K562 (cell line): ENCODE results near the gene ZNF17. TPM values are rescaled to one million over a fixed set of nuclear protein-coding genes. Genes with fewer than 3 reads are reported as not detected.
A peak's percentile ranks its signal among the peaks of the same experiment; 100 is the strongest.

Experiments used
- CCNT2 ChIP-seq: IDR thresholded peaks from 2 replicates; pipeline ENCODE4 v1.6.1; 2011; ENCODE audit warnings: borderline replicate concordance, low read depth, mild to moderate bottlenecking, moderate library complexity, mixed read lengths, low read length; ENCODE audit not compliant: insufficient read length; ENCODE audit errors: extremely low read depth
- CHD1 ChIP-seq: fragments of 200-600 bp; sonication (generic); IDR thresholded peaks from one replicate; pipeline ENCODE4 v1.6.1; 2012; ENCODE audit warnings: mild to moderate bottlenecking, moderate library complexity, low read length, inconsistent platforms
- ELF4 ChIP-seq: fragments of 450-650 bp; formaldehyde crosslinking; IDR thresholded peaks from 2 replicates; pipeline ENCODE4 v1.4.0; 2022; ENCODE audit warnings: missing genetic modification characterization
- FOXJ2 ChIP-seq: fragments of 200-800 bp; sonication (Bioruptor generic); IDR thresholded peaks from 2 replicates; pipeline ENCODE4 v1.6.1; 2016; ENCODE audit warnings: missing genetic modification characterization, missing compliant biosample characterization
- MAFK ChIP-seq: IDR thresholded peaks from 2 replicates; pipeline ENCODE4 v1.6.1; 2011; ENCODE audit warnings: low read length, improper control_type of control experiment
- MTF1 ChIP-seq: fragments of 250-450 bp; sonication (Bioruptor Pico); IDR thresholded peaks from 2 replicates; pipeline ENCODE4 v1.9.0; 2021; ENCODE audit warnings: moderate library complexity, mild to moderate bottlenecking, inconsistent platforms, borderline replicate concordance
- PHB ChIP-seq: fragments of 250-450 bp; sonication (Bioruptor Pico); IDR thresholded peaks from 2 replicates; pipeline ENCODE4 v1.5.0; 2021
- SPI1 ChIP-seq: IDR thresholded peaks from 2 replicates; pipeline ENCODE4 v1.6.1; 2011; ENCODE audit warnings: low read depth, low read length, control low read depth, borderline replicate concordance
- TAF7 ChIP-seq: fragments of 450-650 bp; IDR thresholded peaks from 2 replicates; pipeline ENCODE4 v1.6.1; 2016; ENCODE audit warnings: missing genetic modification characterization, missing compliant biosample characterization
- ZKSCAN3 ChIP-seq: fragments of 250-450 bp; sonication (Bioruptor Pico); IDR thresholded peaks from 2 replicates; pipeline ENCODE4 v1.4.0; 2020
- ZNF134 ChIP-seq: fragments of 250-450 bp; sonication (Bioruptor Pico); conservative IDR thresholded peaks from 2 replicates; pipeline ENCODE4 v1.4.0; 2020
- polyA plus RNA-seq, 8 experiments: library from polyadenylated mRNA; depleted of rRNA in 4 of 8; stranded (reverse) in 5 of 8; unstranded in 3 of 8; fragments of >200 nt; fragmentation: Nextera tagmentation in 2 of 8; fragmentation: Illumina TruSeq in 1 of 8; extraction: Ambion mirVana in 2 of 8; extraction: Trizol in 1 of 8; gene quantifications; 2 replicates each; pipeline versions ENCODE4 v1.2.1 to v1.2.3, GENCODE V29; 2011 to 2014; ENCODE audit warnings: inconsistent platforms in 1 of 8, missing spikeins in 1 of 8
- total RNA-seq, 7 experiments: library from RNA; depleted of rRNA in 6 of 7; stranded (reverse); fragments of >200 nt in 6 of 7; fragmentation: Illumina TruSeq in 2 of 7; extraction: Trizol in 2 of 7; gene quantifications; 2 replicates each; pipeline versions ENCODE4 v1.2.1 to v1.2.3, GENCODE V29; 2011 to 2021; ENCODE audit warnings: low replicate concordance in 1 of 7
- TF ChIP-seq, protein P1 (sequence below): fragments of 250-450 bp; sonication (Bioruptor Pico); IDR thresholded peaks from 2 replicates; pipeline ENCODE4 v1.8.0; 2021; ENCODE audit warnings: moderate library complexity, mild to moderate bottlenecking, inconsistent platforms
- TF ChIP-seq, protein P2 (sequence below): fragments of 450-650 bp; IDR thresholded peaks from 2 replicates; pipeline ENCODE4 v1.6.1; 2016; ENCODE audit warnings: antibody characterized with exemption
- TF ChIP-seq, protein P3 (sequence below): IDR thresholded peaks from 3 replicates; pipeline ENCODE4 v1.6.1; 2011; ENCODE audit warnings: borderline replicate concordance, mild to moderate bottlenecking, moderate library complexity; ENCODE audit not compliant: insufficient read length; ENCODE audit errors: extremely low read depth
- TF ChIP-seq, protein P4 (sequence below): fragments of 450-650 bp; IDR thresholded peaks from 2 replicates; pipeline ENCODE4 v1.6.1; 2016; ENCODE audit warnings: low read depth

Gene ZNF17
- total and polyA plus RNA-seq, 9 of the 15 experiments (the other 6 are each of a cell fraction or from before 2014, with no cell fraction given) = 5.3 to 8.6 (median 6.5) TPM

DNA sequence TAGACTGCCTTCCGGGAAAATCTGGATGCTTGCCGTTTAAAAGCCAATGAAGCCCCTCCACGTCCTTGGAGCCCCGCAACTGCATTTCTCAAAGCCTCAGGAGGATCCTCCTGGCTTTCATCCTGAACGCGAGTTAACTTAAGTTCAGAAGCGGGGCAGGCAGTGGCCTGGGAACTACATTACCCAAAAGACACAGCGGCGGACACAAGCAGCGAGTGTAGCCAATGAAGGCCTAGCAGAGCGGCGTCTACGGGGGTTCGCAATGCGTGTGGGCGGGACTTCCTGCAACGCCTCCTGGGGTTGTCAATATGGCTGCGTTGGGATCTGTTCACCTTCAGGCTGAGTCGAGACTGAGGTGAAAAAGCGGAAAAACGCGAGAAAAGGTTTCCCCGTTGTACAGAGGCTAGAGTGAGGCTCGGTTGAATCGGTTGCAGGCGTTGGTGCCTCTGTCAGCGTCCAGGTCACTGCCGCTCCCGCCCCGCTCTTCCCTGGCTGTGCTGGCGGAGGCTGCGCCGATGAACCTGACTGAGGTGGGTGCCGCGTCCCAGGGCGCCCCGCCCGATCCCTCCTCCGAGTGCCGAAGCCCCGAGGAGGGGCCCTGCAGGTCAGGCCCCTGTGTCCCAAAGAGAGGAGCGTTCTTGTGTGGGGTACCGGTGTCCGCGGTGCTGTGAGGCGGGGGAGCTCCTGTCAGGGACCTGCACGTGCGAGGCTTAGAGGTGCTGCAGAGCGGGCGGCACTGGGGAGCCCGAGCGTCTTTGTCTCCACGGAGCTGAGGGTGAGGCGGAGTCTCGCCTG, at the start of gene ZNF17 (continued):
- TF ChIP-seq MAFK (no peak), CCNT2 (no peak), TAF7 (0 out of 2 replicates have a peak, but pooled peaks have one; percentile 36), CHD1 (no peak), SPI1 (no peak), FOXJ2 (tag) (no peak; the same call in 1 of the 2 replicates), ELF4 (CRISPR knock-in tag) (no peak), MTF1 (CRISPR knock-in tag) (no peak), ZKSCAN3 (CRISPR knock-in tag) (no peak), ZNF134 (CRISPR knock-in tag) (no peak), PHB (CRISPR knock-in tag) (no peak)
- TF ChIP-seq, protein P1, sequence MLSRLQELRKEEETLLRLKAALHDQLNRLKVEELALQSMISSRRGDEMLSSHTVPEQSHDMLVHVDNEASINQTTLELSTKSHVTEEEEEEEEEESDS (CRISPR knock-in tag) = no peak
- TF ChIP-seq, protein P2, sequence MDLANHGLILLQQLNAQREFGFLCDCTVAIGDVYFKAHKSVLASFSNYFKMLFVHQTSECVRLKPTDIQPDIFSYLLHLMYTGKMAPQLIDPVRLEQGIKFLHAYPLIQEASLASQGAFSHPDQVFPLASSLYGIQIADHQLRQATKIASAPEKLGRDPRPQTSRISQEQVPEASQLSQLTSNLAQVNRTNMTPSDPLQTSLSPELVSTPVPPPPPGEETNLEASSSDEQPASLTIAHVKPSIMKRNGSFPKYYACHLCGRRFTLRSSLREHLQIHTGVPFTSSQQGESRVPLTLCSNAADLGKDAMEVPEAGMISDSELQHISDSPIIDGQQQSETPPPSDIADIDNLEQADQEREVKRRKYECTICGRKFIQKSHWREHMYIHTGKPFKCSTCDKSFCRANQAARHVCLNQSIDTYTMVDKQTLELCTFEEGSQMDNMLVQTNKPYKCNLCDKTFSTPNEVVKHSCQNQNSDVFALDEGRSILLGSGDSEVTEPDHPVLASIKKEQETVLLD = peak; percentile 86
- TF ChIP-seq, protein P3, sequence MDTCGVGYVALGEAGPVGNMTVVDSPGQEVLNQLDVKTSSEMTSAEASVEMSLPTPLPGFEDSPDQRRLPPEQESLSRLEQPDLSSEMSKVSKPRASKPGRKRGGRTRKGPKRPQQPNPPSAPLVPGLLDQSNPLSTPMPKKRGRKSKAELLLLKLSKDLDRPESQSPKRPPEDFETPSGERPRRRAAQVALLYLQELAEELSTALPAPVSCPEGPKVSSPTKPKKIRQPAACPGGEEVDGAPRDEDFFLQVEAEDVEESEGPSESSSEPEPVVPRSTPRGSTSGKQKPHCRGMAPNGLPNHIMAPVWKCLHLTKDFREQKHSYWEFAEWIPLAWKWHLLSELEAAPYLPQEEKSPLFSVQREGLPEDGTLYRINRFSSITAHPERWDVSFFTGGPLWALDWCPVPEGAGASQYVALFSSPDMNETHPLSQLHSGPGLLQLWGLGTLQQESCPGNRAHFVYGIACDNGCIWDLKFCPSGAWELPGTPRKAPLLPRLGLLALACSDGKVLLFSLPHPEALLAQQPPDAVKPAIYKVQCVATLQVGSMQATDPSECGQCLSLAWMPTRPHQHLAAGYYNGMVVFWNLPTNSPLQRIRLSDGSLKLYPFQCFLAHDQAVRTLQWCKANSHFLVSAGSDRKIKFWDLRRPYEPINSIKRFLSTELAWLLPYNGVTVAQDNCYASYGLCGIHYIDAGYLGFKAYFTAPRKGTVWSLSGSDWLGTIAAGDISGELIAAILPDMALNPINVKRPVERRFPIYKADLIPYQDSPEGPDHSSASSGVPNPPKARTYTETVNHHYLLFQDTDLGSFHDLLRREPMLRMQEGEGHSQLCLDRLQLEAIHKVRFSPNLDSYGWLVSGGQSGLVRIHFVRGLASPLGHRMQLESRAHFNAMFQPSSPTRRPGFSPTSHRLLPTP = no peak
- TF ChIP-seq, protein P4, sequence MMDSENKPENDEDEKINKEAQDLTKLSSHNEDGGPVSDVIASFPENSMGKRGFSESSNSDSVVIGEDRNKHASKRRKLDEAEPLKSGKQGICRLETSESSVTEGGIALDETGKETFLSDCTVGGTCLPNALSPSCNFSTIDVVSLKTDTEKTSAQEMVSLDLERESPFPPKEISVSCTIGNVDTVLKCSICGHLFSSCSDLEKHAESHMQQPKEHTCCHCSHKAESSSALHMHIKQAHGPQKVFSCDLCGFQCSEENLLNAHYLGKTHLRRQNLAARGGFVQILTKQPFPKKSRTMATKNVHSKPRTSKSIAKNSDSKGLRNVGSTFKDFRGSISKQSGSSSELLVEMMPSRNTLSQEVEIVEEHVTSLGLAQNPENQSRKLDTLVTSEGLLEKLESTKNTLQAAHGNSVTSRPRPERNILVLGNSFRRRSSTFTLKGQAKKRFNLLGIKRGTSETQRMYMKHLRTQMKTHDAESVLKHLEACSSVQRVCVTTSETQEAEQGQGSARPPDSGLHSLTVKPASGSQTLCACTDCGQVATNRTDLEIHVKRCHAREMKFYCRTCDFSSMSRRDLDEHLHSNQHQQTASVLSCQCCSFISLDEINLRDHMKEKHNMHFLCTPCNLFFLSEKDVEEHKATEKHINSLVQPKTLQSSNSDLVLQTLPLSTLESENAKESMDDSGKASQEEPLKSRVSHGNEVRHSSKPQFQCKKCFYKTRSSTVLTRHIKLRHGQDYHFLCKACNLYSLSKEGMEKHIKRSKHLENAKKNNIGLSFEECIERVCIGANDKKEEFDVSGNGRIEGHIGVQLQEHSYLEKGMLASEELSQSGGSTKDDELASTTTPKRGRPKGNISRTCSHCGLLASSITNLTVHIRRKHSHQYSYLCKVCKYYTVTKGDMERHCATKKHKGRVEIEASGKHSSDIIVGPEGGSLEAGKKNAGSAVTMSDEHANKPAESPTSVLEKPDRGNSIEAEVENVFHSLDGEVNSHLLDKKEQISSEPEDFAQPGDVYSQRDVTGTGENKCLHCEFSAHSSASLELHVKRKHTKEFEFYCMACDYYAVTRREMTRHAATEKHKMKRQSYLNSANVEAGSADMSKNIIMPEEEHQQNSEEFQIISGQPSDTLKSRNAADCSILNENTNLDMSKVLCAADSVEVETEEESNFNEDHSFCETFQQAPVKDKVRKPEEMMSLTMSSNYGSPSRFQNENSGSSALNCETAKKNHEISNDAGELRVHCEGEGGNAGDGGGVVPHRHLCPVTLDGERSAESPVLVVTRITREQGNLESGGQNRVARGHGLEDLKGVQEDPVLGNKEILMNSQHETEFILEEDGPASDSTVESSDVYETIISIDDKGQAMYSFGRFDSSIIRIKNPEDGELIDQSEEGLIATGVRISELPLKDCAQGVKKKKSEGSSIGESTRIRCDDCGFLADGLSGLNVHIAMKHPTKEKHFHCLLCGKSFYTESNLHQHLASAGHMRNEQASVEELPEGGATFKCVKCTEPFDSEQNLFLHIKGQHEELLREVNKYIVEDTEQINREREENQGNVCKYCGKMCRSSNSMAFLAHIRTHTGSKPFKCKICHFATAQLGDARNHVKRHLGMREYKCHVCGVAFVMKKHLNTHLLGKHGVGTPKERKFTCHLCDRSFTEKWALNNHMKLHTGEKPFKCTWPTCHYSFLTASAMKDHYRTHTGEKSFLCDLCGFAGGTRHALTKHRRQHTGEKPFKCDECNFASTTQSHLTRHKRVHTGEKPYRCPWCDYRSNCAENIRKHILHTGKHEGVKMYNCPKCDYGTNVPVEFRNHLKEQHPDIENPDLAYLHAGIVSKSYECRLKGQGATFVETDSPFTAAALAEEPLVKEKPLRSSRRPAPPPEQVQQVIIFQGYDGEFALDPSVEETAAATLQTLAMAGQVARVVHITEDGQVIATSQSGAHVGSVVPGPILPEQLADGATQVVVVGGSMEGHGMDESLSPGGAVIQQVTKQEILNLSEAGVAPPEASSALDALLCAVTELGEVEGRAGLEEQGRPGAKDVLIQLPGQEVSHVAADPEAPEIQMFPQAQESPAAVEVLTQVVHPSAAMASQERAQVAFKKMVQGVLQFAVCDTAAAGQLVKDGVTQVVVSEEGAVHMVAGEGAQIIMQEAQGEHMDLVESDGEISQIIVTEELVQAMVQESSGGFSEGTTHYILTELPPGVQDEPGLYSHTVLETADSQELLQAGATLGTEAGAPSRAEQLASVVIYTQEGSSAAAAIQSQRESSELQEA = peak; percentile 57; the same call in 1 of the 2 replicates
